K562 (cell line): Measurements from ENCODE around the gene SRCAP. TPM values are rescaled to one million over a fixed set of nuclear protein-coding genes. Genes with fewer than 3 reads are reported as not detected.
A peak's percentile ranks its signal among the peaks of the same experiment; 100 is the strongest.

Source experiments
- ATF1 ChIP-seq, 2 experiments: fragments of 450-650 bp in 1 of 2; IDR thresholded peaks; 2 replicates each; pipeline ENCODE4 v1.6.1; 2016; ENCODE audit warnings: missing compliant biosample characterization in 1 of 2, missing genetic modification characterization in 1 of 2
- BHLHE40 ChIP-seq: IDR thresholded peaks from 2 replicates; pipeline ENCODE4 v1.6.1; 2011; ENCODE audit warnings: low read length, improper control_type of control experiment
- CBX3 ChIP-seq, 2 experiments: IDR thresholded peaks; 1 replicate in 1 of 2; 2 replicates in 1 of 2; pipeline ENCODE4 v1.6.1; 2012; ENCODE audit warnings: inconsistent platforms in 2 of 2, low read length in 2 of 2, borderline replicate concordance in 1 of 2, control low read depth in 1 of 2
- ELF1 ChIP-seq: fragments of 200-800 bp; sonication (Bioruptor generic); IDR thresholded peaks from 2 replicates; pipeline ENCODE4 v1.6.1; 2016; ENCODE audit warnings: missing genetic modification characterization, missing compliant biosample characterization
- ETV1 ChIP-seq: fragments of 450-650 bp; conservative IDR thresholded peaks from 2 replicates; pipeline ENCODE4 v1.6.1; 2016; ENCODE audit warnings: missing genetic modification characterization, control low read depth, low read depth, missing compliant biosample characterization
- HCFC1 ChIP-seq: IDR thresholded peaks from 2 replicates; pipeline ENCODE4 v1.6.1; 2012; ENCODE audit warnings: low read depth, low read length, improper control_type of control experiment
- HEY1 ChIP-seq: fragments of 250-450 bp; sonication (Bioruptor Pico); IDR thresholded peaks from 2 replicates; pipeline ENCODE4 v1.5.0; 2020; ENCODE audit warnings: mild to moderate bottlenecking, moderate library complexity, borderline replicate concordance
- KLF16 ChIP-seq: IDR thresholded peaks from 2 replicates; pipeline ENCODE4 v1.6.1; 2016; ENCODE audit warnings: antibody characterized with exemption
- MCM2 ChIP-seq: fragments of 450-650 bp; IDR thresholded peaks from 2 replicates; pipeline ENCODE4 v1.6.1; 2017; ENCODE audit warnings: low read depth, mild to moderate bottlenecking
- SAP30 ChIP-seq: fragments of 200-600 bp; sonication (generic); IDR thresholded peaks from 2 replicates; pipeline ENCODE4 v1.6.1; 2012; ENCODE audit warnings: borderline replicate concordance, low read depth, mild to moderate bottlenecking, moderate library complexity, low read length, control low read depth, inconsistent platforms; ENCODE audit not compliant: insufficient read depth, poor library complexity, severe bottlenecking
- SMAD4 ChIP-seq: fragments of 250-450 bp; sonication (Bioruptor Pico); conservative IDR thresholded peaks from 2 replicates; pipeline ENCODE4 v1.8.0; 2021; ENCODE audit warnings: inconsistent platforms, mild to moderate bottlenecking, moderate library complexity
- SOX6 ChIP-seq: fragments of 450-650 bp; IDR thresholded peaks from 2 replicates; pipeline ENCODE4 v1.6.1; 2014; ENCODE audit warnings: mild to moderate bottlenecking
- TAF9B ChIP-seq: fragments of 450-650 bp; IDR thresholded peaks from 2 replicates; pipeline ENCODE4 v1.6.1; 2018; ENCODE audit warnings: mild to moderate bottlenecking; ENCODE audit not compliant: partially characterized antibody
- TSHZ1 ChIP-seq: fragments of 250-450 bp; sonication (Bioruptor Pico); IDR thresholded peaks from 2 replicates; pipeline ENCODE4 v1.4.0; 2020; ENCODE audit warnings: mild to moderate bottlenecking, moderate library complexity
- ZNF143 ChIP-seq: sonication (generic); formaldehyde crosslinking; IDR thresholded peaks from 2 replicates; pipeline ENCODE4 v1.9.0; 2022; ENCODE audit warnings: mild to moderate bottlenecking, missing genetic modification reagents
- ZNF551 ChIP-seq: fragments of 250-450 bp; sonication (Bioruptor Pico); IDR thresholded peaks from 2 replicates; pipeline ENCODE4 v1.5.0; 2021; ENCODE audit warnings: mild to moderate bottlenecking, moderate library complexity
- polyA plus RNA-seq, 8 experiments: library from polyadenylated mRNA; depleted of rRNA in 4 of 8; stranded (reverse) in 5 of 8; unstranded in 3 of 8; fragments of >200 nt; fragmentation: Nextera tagmentation in 2 of 8; fragmentation: Illumina TruSeq in 1 of 8; extraction: Ambion mirVana in 2 of 8; extraction: Trizol in 1 of 8; gene quantifications; 2 replicates each; pipeline versions ENCODE4 v1.2.1 to v1.2.3, GENCODE V29; 2011 to 2014; ENCODE audit warnings: inconsistent platforms in 1 of 8, missing spikeins in 1 of 8
- total RNA-seq, 7 experiments: library from RNA; depleted of rRNA in 6 of 7; stranded (reverse); fragments of >200 nt in 6 of 7; fragmentation: Illumina TruSeq in 2 of 7; extraction: Trizol in 2 of 7; gene quantifications; 2 replicates each; pipeline versions ENCODE4 v1.2.1 to v1.2.3, GENCODE V29; 2011 to 2021; ENCODE audit warnings: low replicate concordance in 1 of 7
- TF ChIP-seq, protein P1 (sequence below): fragments of 450-650 bp; formaldehyde crosslinking; IDR thresholded peaks from 2 replicates; pipeline ENCODE4 v1.4.0; 2020; ENCODE audit warnings: mild to moderate bottlenecking, mixed read lengths
- TF ChIP-seq, protein P2 (sequence below), 2 experiments: fragments of 450-650 bp; IDR thresholded peaks; 2 replicates each; pipeline ENCODE4 v1.6.1; 2018; ENCODE audit warnings: mild to moderate bottlenecking in 2 of 2, low read depth in 1 of 2; ENCODE audit not compliant: partially characterized antibody in 2 of 2

SRCAP gene
- total and polyA plus RNA-seq, 9 of the 15 experiments (the other 6 are each of a cell fraction or from before 2014, with no cell fraction given) = 0.21 to 62.6 (median 5.8) TPM

GRCh38 chr16:30697264-30698138, 1.5 kb upstream of the SRCAP start (continued):
- TF ChIP-seq MCM2 (no peak), BHLHE40 (peak; percentile 95), ETV1 (tag) (no peak), CBX3 (IDR thresholded peaks at IDR 0.05; ENCODE audit: borderline replicate concordance in 1 of 2, low read length in 2 of 2) (no peak), TSHZ1 (CRISPR knock-in tag) (no peak), SMAD4 (CRISPR knock-in tag) (no peak), SOX6 (no peak), TAF9B (no peak), KLF16 (no peak), ATF1 (CRISPR knock-in tag; IDR thresholded peaks at IDR 0.05) (no peak), ATF1 (tag; IDR thresholded peaks at IDR 0.05) (no peak; the same call in 1 of the 2 replicates), ELF1 (tag) (no peak), SAP30 (no peak), HEY1 (CRISPR knock-in tag) (no peak), HCFC1 (peak; percentile 94), ZNF143 (CRISPR knock-in tag) (peak; percentile 95), ZNF551 (CRISPR knock-in tag) (no peak)
- TF ChIP-seq, protein P1, sequence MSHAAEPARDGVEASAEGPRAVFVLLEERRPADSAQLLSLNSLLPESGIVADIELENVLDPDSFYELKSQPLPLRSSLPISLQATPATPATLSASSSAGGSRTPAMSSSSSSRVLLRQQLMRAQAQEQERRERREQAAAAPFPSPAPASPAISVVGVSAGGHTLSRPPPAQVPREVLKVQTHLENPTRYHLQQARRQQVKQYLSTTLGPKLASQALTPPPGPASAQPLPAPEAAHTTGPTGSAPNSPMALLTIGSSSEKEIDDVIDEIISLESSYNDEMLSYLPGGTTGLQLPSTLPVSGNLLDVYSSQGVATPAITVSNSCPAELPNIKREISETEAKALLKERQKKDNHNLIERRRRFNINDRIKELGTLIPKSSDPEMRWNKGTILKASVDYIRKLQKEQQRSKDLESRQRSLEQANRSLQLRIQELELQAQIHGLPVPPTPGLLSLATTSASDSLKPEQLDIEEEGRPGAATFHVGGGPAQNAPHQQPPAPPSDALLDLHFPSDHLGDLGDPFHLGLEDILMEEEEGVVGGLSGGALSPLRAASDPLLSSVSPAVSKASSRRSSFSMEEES (CRISPR knock-in tag) = no peak
- TF ChIP-seq, protein P2, sequence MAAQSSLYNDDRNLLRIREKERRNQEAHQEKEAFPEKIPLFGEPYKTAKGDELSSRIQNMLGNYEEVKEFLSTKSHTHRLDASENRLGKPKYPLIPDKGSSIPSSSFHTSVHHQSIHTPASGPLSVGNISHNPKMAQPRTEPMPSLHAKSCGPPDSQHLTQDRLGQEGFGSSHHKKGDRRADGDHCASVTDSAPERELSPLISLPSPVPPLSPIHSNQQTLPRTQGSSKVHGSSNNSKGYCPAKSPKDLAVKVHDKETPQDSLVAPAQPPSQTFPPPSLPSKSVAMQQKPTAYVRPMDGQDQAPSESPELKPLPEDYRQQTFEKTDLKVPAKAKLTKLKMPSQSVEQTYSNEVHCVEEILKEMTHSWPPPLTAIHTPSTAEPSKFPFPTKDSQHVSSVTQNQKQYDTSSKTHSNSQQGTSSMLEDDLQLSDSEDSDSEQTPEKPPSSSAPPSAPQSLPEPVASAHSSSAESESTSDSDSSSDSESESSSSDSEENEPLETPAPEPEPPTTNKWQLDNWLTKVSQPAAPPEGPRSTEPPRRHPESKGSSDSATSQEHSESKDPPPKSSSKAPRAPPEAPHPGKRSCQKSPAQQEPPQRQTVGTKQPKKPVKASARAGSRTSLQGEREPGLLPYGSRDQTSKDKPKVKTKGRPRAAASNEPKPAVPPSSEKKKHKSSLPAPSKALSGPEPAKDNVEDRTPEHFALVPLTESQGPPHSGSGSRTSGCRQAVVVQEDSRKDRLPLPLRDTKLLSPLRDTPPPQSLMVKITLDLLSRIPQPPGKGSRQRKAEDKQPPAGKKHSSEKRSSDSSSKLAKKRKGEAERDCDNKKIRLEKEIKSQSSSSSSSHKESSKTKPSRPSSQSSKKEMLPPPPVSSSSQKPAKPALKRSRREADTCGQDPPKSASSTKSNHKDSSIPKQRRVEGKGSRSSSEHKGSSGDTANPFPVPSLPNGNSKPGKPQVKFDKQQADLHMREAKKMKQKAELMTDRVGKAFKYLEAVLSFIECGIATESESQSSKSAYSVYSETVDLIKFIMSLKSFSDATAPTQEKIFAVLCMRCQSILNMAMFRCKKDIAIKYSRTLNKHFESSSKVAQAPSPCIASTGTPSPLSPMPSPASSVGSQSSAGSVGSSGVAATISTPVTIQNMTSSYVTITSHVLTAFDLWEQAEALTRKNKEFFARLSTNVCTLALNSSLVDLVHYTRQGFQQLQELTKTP (IDR thresholded peaks at IDR 0.05; ENCODE audit: low read depth in 1 of 2, partially characterized antibody in 2 of 2) = peak in 1 of 2 experiments; percentile 85
